ENCODE data around the gene ARHGAP15. TPM values are rescaled to one million over a fixed set of nuclear protein-coding genes. Genes with fewer than 3 reads are reported as not detected.

ARHGAP15 gene
- total and polyA plus RNA-seq, 2 donors (not counting 1 experiment from before 2014, with no cell fraction given): 0.07 TPM; not detected in 1

GRCh38 chr2:143356336-143356735, 227.1 kb downstream of the ARHGAP15 start:
- Histone ChIP-seq H2AFZ (ENCODE audit: low read length) (no peak overlapping the region), H3K9me3 (ENCODE audit: control insufficient read depth, insufficient read depth, low read depth, low read length) (no peaks in the 10 kb centered on the region), H3K4me1 (ENCODE audit: control insufficient read depth, extremely low read depth, insufficient read depth, low read length) (no peaks in the 10 kb centered on the region), H3K4me3 (replicated peaks in 1 of 4; ENCODE audit: control extremely low read depth in 1 of 4, insufficient read depth in 1 of 4, low read depth in 3 of 4, low read length in 4 of 4) (no peak overlapping the region), H3K4me2 (ENCODE audit: extremely low read depth, insufficient read depth, low read length) (no peak overlapping the region), H3K79me2 (ENCODE audit: control insufficient read depth, insufficient read depth, low read length) (no peaks in the 10 kb centered on the region), H3K9ac (ENCODE audit: insufficient read depth, low read length) (no peak overlapping the region), H3K27me3 (ENCODE audit: control insufficient read depth, insufficient read depth, low read length) (no peaks in the 10 kb centered on the region), H3K36me3 (ENCODE audit: control insufficient read depth, insufficient read depth, low read length) (no peaks in the 10 kb centered on the region), H3K27ac (ENCODE audit: insufficient read depth, low read length) (no peak overlapping the region), H4K20me1 (ENCODE audit: control insufficient read depth, extremely low read depth, insufficient read depth, low read length) (no peaks in the 10 kb centered on the region)
- TF ChIP-seq EZH2 (IDR thresholded peaks at IDR 0.05; ENCODE audit: low read length, missing control alignments): no peak
- TF ChIP-seq CTCF (conservative IDR thresholded peaks at IDR 0.05 in 1 of 2, IDR thresholded peaks at IDR 0.05 in 1 of 2; ENCODE audit: low read depth in 1 of 2, low read length in 2 of 2): no peak
- no peak for DNase-seq (ENCODE audit: low read depth in 2 of 2)

DNA sequence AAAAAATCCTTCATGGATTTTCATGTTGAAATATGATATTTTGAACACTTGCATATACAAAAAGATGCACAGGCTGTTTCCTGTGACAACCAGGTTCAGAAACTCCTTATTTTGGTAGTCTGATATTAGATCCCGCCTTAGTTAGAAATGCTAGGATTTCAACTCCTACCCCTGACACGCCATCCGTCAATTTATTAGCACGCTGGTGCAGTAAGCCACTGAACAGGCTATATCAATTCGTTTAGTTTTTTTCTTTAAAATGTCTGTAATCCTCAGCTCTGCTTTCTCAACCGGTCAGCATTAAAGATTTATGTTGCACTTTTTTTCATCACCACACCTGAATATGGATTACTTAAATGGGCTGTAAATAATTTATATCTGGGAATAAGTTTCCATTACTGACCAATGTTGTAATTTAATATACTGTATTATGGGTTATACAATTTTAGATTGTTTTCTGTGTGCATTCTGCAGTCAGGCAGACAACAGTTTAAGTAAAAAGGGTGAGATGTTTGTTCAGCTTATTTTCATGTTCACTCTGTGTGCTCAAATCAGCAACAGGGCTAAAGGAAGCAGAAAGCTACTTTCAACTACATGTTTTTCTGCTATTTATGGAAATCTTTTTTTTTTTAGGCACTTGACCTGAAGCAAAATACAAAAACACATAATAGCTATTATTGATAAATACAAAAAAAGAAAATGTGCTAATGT, 227.7 kb downstream of the ARHGAP15 start:
- no peak overlapping the region for H3K4me3 ChIP-seq (replicated peaks in 1 of 4; ENCODE audit: control extremely low read depth in 1 of 4, insufficient read depth in 1 of 4, low read depth in 3 of 4, low read length in 4 of 4)
- no peak overlapping the region for H3K27ac ChIP-seq (ENCODE audit: insufficient read depth, low read length)
- DNase-seq (ENCODE audit: low read depth in 2 of 2): no peak
- no peaks in the 10 kb centered on the region for H3K36me3 ChIP-seq (ENCODE audit: control insufficient read depth, insufficient read depth, low read length)
- no peaks in the 10 kb centered on the region for H3K79me2 ChIP-seq (ENCODE audit: control insufficient read depth, insufficient read depth, low read length)
- H4K20me1 ChIP-seq (ENCODE audit: control insufficient read depth, extremely low read depth, insufficient read depth, low read length): no peaks in the 10 kb centered on the region
- no peak overlapping the region for H2AFZ ChIP-seq (ENCODE audit: low read length)
- no peaks in the 10 kb centered on the region for H3K9me3 ChIP-seq (ENCODE audit: control insufficient read depth, insufficient read depth, low read depth, low read length)
- no peak for TF ChIP-seq CTCF (conservative IDR thresholded peaks at IDR 0.05 in 1 of 2, IDR thresholded peaks at IDR 0.05 in 1 of 2; ENCODE audit: low read depth in 1 of 2, low read length in 2 of 2)
- TF ChIP-seq EZH2 (IDR thresholded peaks at IDR 0.05; ENCODE audit: low read length, missing control alignments): no peak
- H3K4me2 ChIP-seq (ENCODE audit: extremely low read depth, insufficient read depth, low read length): no peak overlapping the region
- no peaks in the 10 kb centered on the region for H3K4me1 ChIP-seq (ENCODE audit: control insufficient read depth, extremely low read depth, insufficient read depth, low read length)
- no peaks in the 10 kb centered on the region for H3K27me3 ChIP-seq (ENCODE audit: control insufficient read depth, insufficient read depth, low read length)
- H3K9ac ChIP-seq (ENCODE audit: insufficient read depth, low read length): no peak overlapping the region

- Histone ChIP-seq H4K20me1 (ENCODE audit: control insufficient read depth, extremely low read depth, insufficient read depth, low read length) (no peaks in the 10 kb centered on the region), H3K79me2 (ENCODE audit: control insufficient read depth, insufficient read depth, low read length) (no peaks in the 10 kb centered on the region), H3K9ac (ENCODE audit: insufficient read depth, low read length) (no peak overlapping the region), H3K4me3 (replicated peaks in 1 of 4; ENCODE audit: control extremely low read depth in 1 of 4, insufficient read depth in 1 of 4, low read depth in 3 of 4, low read length in 4 of 4) (no peak overlapping the region), H3K9me3 (ENCODE audit: control insufficient read depth, insufficient read depth, low read depth, low read length) (no peaks in the 10 kb centered on the region), H3K27me3 (ENCODE audit: control insufficient read depth, insufficient read depth, low read length) (no peaks in the 10 kb centered on the region), H3K4me2 (ENCODE audit: extremely low read depth, insufficient read depth, low read length) (no peak overlapping the region), H3K4me1 (ENCODE audit: control insufficient read depth, extremely low read depth, insufficient read depth, low read length) (no peaks in the 10 kb centered on the region), H3K27ac (ENCODE audit: insufficient read depth, low read length) (no peak overlapping the region), H2AFZ (ENCODE audit: low read length) (peak overlapping the region; percentile 49), H3K36me3 (ENCODE audit: control insufficient read depth, insufficient read depth, low read length) (no peaks in the 10 kb centered on the region)
- TF ChIP-seq EZH2 (IDR thresholded peaks at IDR 0.05; ENCODE audit: low read length, missing control alignments) (no peak), CTCF (conservative IDR thresholded peaks at IDR 0.05 in 1 of 2, IDR thresholded peaks at IDR 0.05 in 1 of 2; ENCODE audit: low read depth in 1 of 2, low read length in 2 of 2) (no peak)
- DNase-seq (ENCODE audit: low read depth in 2 of 2): no peak
These were observed 228.7 kb downstream of the ARHGAP15 start for GRCh38 chr2:143357966-143358365.

Measured in fibroblast of lung (primary cell).